Neural progenitor cell (in vitro differentiated cells): ENCODE data around the gene DCLRE1A.

Source experiments
- CTCF ChIP-seq: fragments of 200-600 bp; sonication (generic); IDR thresholded peaks from 2 replicates; pipeline ENCODE4 v1.5.1; 2017; ENCODE audit warnings: antibody characterized with exemption, mild to moderate bottlenecking
- EZH2 ChIP-seq: fragments of 200-600 bp; sonication (generic); IDR thresholded peaks from 2 replicates; pipeline ENCODE4 v1.6.1; 2017; ENCODE audit warnings: antibody characterized with exemption, mild to moderate bottlenecking, moderate library complexity

GRCh38 chr10:113853578-113854012, 287 bp downstream of the DCLRE1A start:
- no peak for TF ChIP-seq CTCF
- no peak for TF ChIP-seq EZH2
